ENCODE results near the gene PEA15.

PEA15 gene

DNA sequence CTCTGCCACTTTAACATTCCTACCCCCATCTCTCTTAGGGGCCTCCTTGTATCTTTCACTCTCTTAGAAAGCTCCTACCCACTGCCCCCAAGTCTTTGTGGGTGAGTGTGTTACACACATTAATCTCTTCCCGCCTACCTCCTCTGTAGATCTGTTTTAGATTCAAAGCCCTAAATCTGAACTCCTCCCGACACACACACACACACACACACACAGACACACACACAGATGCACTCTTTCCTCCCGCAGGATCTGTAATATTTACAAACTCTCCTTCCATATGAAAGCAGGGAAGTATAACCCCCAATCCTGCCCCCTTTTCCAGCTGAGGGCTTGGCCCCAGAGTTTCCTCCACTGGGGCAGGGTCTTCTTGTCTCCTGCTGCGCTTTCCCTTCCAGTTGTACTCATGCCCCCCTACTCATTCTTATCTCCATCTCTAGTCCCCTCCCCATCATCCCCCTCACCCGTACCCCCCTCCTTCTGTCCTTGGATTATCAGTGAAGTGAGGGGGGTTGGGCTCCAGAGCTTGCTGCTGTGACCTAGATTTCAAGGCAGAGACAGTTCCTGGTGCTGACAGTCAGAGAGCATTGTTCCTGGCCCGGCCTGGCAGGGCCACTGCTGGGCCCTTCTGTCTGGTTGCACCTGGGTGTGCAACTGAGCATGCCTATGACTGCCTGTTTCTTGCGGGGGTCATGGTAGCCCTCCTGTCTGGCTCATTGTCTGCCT, 4.3 kb downstream of the PEA15 start:
- no peak for FAIRE-seq

DNA sequence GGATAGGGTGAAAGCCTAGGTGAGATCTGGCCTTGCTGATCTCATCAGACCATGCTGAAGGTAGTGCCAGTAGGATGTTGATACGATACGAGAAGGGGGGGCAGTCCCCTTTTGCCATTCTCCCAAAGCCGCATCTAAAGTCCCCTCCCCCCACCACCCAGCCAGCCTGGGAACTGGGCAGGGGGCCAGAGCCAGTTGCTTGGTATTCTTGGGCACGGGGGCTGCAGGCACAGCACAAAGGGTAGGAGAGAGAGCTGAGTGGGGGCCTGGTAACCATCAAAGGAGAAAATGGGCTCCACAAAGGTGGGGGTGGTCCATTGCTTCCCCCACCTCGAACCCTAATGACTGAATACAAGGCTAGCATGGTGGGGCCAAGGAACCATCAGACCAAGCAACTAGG, 5.4 kb downstream of the PEA15 start:
- FAIRE-seq, result no peak

DNA sequence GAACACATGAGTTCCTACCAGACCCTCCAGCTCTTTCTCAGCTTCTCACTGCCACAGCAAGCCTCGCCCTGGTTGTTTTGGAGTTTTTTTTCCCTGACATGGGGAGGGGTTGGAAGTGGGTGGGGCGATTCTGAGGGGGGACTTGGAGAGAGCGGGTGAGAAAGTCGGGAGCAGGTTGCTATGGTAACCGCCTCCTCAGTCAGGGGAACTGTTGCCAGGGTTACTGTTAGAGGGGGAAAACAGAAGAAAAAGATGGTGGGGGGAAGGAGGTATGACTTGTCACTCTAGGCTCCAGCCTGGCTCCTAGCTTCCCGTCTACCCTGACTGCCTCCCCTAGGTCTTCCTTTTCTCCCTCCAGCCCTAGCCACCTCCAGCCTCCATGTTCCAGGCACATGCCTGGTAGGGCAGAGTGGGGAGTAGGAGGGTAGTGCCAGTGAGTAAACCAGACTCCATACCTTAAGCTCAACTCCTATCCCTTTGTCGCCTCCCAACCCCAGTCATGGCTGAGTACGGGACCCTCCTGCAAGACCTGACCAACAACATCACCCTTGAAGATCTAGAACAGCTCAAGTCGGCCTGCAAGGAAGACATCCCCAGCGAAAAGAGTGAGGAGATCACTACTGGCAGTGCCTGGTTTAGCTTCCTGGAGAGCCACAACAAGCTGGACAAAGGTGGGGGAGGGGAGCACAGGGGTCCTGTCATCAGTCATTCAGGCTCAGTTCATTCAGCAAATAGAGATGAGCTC, 6.0 kb downstream of the PEA15 start:
- no peak for FAIRE-seq

DNA sequence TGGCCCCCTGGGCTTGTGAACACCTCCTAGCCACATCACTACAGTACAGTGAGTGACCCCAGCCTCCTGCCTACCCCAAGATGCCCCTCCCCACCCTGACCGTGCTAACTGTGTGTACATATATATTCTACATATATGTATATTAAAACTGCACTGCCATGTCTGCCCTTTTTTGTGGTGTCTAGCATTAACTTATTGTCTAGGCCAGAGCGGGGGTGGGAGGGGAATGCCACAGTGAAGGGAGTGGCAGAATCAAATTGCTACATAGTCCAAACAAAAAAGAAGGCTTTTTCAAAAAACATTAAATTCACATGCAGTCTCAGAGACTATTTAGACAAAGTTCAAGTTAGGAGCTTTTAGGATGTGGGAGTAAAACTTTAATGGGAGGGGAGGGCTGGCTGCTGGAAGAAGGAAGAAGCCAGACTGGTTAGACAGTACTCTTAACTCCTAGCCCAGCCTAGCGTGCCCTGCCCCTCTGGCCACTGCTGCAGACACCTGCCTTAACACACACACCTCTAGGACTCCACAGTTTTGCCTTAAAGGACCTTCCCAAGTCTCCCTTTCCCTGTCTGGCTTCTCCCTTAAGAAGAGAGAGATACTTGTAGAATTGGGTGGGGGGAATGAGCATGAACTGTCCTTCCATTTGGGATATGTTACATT, 9.4 kb downstream of the PEA15 start:
- no peak for FAIRE-seq

DNA sequence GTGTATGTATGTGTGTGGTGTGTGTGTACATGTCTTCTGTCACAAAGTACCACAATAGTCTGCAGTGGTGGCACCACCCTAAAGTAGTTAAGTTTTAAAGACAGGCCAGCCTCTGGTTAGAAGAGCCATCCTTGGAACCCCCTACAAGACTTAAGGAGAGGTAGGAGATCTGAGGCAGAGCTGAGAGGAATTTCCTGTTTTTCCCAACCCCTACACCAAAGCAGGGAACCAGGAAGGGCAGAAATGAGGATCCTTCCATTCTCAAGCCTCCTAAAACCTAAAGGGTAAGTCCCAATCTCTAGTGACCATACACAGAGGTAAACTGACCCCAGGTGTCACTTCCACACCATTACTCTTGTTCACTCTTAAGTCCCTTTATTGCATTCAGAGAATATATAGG, 11.1 kb downstream of the PEA15 start:
- no peak for FAIRE-seq

DNA sequence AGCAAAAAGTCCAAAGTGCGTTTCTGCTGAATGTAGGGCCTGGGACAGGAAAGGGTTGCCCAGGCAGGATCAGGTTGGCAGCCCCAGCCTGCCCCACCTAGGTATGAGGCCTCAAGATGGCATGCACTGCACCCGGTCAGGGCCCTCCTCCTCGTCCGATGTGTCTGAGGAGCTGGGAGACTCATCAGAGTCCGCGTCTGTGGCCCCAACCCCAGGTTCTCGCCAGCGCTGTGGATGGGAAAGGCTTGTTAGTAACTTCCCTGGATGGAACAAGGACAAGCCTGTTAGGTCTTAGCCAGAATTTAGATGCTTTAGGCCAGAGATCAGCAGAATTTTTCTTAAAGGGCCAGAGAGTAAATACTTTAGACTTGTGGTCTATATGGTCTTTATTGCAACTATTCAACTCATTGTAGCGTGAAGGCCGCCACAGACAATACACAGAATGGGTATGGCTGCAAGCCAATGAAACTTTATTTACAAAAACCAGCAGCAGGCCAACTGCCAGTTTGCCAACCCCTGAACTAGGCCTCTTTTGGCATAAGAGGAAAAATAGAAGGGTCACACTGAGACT, 12.4 kb downstream of the PEA15 start:
- FAIRE-seq, result no peak

GRCh38 chr1:160219062-160219929, 14.1 kb downstream of the PEA15 start:
- no peak for FAIRE-seq

DNA sequence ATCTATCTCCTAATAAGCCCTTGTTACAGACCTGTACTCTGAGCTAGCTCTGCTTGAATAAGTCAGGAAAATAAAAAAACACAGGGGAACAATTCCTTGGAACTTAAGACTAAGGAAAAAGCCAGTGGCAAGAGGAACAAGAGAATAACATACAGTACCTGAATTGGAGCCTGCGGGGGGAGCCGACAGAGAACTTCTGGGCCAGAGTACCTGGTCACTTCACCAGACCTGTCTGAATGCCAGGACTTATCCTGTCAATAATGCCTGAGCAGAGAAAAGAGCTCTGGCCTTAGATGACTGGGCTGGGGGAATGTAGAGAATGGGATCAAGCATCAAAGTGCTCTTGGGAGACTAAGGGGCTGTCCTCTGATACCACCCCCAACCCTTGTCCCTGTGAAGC, 15.1 kb downstream of the PEA15 start:
- no peak for FAIRE-seq

DNA sequence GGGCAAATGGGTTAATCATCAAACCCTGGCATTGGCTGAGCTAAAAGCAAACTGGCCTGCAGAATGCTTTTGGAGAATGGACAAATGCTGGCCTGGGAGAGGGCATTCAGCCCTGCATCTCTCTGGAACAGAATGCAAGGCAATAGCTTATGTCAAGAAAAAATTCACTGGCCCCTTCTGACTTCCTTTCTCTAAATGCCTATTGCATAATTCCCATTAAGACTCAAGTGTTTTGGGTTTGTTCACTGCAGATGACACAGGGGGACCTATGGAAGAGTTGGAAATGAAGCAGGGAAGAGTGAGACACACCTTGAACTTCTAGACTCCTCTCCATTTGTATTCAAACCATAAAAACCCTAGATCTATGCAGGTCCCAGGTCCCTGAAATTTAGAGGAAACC, 15.9 kb downstream of the PEA15 start:
- no peak for FAIRE-seq

DNA sequence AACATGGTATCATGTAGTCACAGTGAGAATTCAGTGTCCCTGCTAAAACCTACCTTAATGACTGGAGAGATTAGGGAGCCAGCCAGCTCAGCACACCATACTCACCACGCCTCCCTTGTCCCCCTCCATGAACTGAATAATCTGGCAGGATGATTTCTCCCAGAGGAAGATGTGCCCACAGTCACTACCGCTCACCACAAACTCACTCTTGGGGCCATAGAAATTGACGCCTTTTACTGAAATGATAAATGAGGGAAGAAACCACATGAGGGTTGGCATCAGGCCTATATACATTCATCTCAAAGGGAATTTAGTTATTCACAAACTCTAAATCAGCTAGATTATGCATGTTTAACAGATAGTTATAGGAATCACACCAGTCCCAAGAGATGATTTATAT, 17.4 kb downstream of the PEA15 start:
- no peak for FAIRE-seq

- no peak for FAIRE-seq
These were observed 19.4 kb downstream of the PEA15 start for GRCh38 chr1:160224606-160225005.

DNA sequence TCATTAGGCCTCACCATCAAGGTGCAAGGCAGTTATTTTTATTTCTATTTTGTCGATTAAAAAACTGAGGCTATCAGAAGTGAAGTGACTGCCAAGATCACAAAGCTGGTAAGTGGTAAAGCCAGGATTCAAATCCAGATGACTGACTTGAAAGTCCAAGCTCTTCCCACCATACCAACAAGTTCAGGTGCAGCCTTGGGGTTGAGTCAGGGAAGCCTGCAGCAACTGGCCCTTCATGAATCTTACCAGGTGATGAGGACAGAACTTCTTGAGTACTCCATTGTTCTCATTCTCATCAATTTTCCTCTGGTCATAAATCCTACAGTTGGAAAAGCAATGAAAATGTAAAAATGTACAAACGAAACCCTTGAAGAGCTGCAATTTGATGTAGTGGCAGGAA, 20.2 kb downstream of the PEA15 start:
- no peak for FAIRE-seq

DNA sequence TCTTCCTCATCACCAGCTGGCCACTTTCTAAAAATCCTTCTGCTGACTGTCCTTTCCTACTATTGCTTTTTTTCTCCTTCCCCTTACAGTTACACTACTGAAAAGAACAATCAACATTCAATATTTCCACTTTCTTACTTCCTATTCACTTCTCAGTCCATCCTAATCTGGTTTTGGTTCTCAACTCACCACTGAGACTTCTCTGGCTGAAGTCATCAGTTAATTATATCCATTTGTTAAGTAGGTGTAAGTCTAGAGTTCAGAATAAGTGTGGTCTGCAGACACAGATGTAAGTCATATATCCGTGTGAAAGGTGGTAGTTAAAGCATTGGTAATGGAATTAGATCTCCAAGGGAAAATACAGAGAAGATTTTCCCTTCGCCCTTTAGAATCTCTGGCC, 21.4 kb downstream of the PEA15 start:
- FAIRE-seq, result no peak

DNA sequence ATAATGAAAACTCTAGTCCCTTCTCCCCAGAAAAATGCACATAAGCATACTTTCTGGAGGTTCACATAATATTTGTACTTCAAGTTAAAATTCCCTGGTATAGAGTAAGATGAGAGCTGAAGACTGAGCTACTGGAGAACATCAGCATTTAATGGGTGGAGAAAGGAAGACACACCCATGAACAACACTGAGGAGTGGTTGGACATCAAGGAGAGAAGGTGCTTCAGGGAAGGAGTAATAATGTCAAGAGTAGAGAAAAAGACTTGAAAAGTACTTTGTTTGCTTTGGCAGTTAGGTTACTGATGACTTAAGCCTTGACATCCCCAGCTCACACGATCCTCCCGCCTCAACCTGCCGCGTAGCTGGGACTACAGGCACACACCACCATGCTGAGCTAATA, 21.9 kb downstream of the PEA15 start:
- FAIRE-seq, result no peak

GRCh38 chr1:160227561-160227960, 22.4 kb downstream of the PEA15 start:
- FAIRE-seq, result no peak

- no peak for FAIRE-seq
These were observed 23.2 kb downstream of the PEA15 start for GRCh38 chr1:160228431-160228830.

GRCh38 chr1:160232911-160233310, 27.7 kb downstream of the PEA15 start:
- no peak for FAIRE-seq

DNA sequence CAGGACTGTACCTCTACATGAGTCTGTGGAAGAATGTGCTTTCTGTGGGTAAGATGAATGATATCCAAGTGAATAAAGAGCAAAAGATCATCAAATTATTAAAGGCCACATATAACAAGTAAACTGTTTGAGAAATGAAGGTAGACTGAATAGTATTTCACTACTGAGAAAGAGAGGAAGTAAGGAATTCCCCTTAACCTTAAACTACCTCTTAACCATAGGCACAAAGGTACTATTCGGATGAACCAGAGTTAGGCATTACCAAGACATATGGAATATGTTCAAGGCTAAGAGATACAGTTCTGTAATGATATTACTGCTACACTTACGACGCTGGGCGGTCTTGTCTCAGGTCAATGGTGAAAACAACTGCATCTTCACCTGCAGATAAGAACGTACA, 31.6 kb downstream of the PEA15 start:
- no peak for FAIRE-seq

DNA sequence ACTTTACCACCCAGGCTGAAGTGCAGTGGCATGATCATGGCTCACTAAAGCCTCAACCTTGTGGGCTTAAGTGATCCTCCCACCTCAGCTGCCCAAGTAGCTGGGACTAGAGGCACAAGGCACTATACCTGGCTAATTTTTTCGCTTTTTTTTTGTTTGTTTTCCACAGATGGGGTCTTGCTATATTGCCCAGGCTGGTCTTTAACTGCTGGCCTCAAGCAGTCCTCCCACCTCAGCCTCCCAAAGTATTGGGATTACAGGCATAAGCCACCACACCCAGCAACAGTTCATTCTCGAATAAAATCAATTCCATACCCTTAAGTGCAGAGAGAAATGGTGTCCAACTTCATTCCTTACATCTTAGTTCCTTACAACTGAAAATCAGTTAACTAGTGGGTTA, 32.4 kb downstream of the PEA15 start:
- no peak for FAIRE-seq

- FAIRE-seq, result no peak
These were observed 33.2 kb downstream of the PEA15 start for GRCh38 chr1:160238408-160238807.

- no peak for FAIRE-seq
These were observed 34.6 kb downstream of the PEA15 start for GRCh38 chr1:160239582-160240299.

DNA sequence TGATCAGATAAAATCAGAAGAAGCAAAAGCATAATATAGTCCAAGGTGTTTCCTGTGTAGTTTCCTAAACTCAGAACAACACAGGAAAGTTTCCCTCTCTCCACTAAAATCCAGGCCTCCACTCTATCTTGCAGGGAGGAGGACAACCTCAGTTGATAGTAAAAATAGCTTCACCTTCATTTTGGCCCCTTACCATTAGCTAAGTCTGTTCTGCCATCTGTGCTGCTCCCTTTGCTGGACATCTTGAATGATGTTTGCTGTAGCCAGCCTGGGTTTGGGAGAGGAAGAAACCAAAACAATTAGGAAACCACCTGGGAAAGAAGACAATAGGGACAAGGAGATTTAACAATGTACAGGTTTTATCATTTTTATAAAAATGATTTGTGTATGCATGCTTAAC, 38.6 kb downstream of the PEA15 start:
- no peak for FAIRE-seq
